COLO668 (cell line): Measurements from ENCODE around the gene EFNA4.
A peak's percentile ranks its signal among the peaks of the same experiment; 100 is the strongest.

Experiments used
- DNase-seq: peaks from one replicate; lab custom pipeline; 2025; ENCODE audit not compliant: unreplicated experiment; lab: John Stamatoyannopoulos, UW

EFNA4 gene

GRCh38 chr1:155072531-155073289 lies 9.2 kb downstream of the EFNA4 start:
- DNase-seq = no peak

DNA sequence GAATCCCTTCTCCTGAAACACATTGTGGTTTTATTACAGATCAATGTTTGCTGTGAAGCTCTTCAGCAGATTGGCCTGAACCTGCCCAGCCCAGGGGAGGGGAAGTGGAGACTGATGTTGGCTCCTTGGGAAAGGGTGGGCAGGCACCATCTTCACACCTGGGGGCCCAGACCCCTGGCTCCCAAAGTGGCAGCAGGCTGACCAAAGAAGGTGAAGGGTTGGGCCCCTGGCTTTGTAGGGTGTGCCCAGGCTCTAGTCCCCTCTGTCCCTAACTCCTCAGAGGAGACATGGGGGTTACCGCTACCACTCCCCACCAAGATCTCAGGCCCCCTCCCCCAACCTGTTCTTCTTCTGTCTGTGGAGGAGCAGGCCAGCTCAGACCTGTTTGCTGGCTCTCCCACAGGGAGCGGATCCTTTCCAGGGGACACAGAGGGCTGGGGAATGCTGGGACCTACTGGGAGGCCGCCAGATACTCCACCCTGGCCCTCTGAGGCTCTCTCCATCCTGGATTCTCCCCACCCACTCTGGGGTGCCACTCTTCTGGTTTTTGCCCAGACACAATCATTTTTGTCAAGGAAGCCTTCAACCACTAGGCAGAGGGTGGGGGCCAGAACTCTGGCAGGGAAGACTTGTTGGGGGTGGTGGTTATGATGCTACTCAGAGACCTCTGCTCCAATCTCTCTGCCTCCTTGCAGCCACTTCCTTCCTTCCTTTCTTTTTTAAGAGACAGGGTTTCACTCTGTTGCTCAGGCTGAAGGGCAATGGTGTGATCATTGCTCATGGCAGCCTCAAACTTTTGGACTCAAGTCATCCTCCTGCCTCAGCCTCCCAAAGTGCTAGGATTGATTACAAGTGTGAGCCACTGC lies 10.1 kb downstream of the EFNA4 start:
- peak; percentile 30 for DNase-seq

- peak; percentile 85 for DNase-seq
These were observed 12.0 kb downstream of the EFNA4 start for GRCh38 chr1:155075535-155075934.

GRCh38 chr1:155076371-155076770 lies 12.8 kb downstream of the EFNA4 start:
- DNase-seq = no peak

GRCh38 chr1:155077346-155077745 lies 13.8 kb downstream of the EFNA4 start:
- DNase-seq = peak; percentile 47

GRCh38 chr1:155077758-155078445 lies 14.4 kb downstream of the EFNA4 start:
- DNase-seq = peak; percentile 37

DNA sequence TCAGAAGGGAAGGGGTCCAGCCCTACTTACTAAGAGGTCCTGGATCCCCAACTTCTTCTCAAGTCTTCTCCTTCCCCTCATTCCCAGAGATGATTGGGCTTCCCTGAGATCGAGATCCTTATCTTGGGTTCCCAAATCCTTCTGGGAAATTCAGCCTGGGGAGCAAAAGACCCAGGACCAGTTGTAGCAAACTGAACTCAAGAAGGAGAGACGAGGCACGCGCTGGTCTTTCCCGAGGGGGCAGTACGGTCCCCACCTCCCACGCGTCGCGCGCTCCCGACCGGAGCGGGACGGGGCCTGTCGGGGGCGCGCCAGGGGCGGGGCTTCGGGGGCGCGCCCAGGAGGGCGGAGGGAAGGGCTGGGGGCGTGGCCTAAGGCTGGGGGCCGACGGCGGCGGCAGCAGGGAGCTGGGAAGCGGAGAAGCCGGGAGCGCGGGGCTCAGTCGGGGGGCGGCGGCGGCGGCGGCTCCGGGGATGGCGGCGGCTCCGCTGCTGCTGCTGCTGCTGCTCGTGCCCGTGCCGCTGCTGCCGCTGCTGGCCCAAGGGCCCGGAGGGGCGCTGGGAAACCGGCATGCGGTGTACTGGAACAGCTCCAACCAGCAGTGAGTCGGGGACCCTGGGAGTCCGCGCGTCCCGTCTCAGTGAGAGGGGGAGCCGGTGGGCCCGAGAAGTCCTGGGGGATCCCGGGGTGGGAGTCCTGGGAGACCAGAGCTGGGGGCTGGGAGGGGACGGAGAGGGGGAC lies 15.1 kb downstream of the EFNA4 start, which contains the start of gene EFNA3:
EFNA3 (plus strand) TSS at position 369 of the 741 bp plus-strand sequence; CDS start at position 474, 105 bp downstream.
- DNase-seq = peak; percentile 89

- no peak for DNase-seq
These were observed 15.6 kb downstream of the EFNA4 start for GRCh38 chr1:155079210-155079486.

DNA sequence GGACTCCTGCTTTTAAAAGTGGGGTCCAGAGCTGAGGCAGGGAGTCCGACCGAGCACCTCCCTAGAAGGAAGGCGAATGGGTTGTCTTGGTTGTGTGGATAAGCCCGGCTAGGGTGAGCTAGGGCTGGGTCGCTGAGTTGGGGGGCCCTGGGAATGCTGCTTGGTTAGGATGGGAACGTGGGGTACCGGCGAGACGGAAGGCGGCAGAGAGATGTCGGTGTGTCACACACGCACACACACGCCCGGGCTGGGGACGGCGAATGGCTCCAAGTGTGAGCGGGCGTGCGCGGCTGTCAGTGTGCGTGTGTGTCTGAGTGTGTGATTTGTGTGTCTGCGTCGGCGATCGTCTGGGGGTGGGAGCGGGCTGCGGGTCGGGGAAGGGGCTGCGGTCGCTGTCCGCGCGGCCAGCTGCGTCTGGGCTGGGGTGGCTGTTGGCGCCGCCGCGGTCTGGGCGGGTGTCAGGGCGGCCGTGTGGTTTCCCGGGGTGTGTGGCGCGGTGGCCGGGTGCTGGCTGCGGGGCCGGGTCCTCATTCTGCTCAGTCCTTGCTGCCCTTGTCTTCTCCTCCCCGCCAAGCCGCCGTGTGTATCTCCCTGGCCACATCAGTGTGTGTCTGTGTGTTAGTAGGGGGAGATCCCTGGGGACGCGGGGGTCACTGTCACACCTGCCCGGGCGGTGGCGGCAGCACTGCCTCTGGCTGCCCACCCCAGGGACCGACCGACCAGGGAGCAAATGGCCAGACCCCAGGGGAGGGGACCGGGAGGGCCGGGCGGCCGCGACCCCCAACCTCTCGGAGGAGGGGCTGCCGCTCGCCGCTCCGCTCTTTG lies 16.2 kb downstream of the EFNA4 start:
- peak; percentile 59 for DNase-seq

DNA sequence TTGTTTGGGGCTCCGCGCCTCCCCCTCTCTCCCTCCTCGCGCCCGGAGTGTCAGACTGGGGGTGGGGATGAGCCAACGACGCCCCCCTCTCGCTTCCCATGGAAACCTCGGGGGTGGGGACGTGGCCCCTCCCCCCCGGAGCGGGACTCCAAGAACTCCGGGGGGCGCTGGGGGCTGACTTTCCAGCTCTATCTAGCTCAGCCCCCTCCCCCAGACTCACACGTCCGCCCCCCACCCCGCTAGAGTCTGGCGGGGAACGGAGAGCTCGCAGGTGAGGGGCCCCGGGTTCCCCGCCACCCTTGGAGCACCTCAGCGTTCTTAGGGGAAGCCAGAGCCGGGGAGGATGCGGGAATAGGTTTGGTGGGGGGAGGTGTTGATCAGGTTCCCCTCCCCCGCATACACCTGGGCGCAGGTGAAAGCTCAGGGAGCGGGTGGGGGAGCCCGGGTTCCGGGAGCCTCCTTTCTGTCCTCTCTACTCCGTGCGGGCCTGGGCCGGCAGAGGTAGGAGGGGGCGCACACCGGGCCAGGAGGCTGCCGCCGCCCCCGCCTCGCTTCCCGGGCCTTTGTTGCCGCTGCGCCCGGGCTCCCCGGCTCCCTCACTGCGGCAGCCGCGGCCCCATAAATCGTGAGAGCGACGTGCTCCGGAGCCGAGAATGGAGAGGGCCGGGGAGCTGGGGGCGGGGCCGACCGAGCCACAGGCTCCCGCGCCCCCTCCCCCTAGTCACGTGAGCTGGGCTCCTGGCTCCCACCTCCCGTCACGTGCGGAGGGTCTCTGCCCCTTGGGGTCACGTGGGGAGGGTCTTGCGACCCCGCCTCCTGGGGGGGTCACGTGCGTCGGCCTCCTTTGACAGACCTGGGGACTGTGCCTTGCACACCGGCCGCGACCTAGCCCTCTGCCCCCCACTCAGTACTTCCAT lies 17.0 kb downstream of the EFNA4 start:
- peak; percentile 83 for DNase-seq

DNA sequence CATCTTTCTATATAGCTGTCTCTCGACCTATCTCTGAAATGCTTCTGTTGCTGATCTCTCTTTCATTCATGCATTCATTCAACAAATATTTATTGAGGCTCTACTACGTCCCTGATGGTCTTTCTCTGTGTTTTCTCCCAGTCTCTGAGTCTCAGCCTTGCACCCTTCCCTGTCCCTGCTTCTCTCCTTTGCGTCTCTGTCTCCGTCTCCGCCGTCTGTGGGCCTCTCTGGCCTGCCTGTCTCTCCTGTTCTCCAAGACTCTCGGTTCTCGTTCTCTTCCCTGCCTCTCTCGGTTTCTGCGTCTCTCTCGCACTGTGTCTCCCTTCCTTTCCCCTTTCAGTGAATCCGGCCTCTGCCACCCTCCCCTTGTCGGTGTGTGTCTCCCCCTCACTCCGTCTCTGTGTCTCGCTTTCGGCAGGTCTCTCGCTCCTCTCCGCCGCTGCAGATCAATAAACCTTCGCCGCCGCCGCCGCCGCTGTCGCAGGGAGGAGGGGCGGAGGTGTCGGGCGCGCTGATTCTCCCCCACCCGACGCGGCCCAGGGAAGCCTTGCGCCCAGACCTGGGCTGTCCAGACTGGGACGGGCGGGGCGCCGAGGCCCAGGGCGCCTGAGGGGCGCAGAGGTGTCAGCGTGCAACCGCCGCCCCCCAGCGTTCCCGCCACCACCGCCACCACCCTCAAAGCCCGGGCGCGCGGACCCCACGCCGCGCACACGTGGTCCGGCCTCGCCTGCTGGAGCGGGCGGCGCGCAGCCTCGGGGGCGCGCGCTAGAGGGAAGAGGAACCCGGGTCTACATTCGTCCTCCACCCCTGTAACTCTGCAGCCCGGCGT lies 18.1 kb downstream of the EFNA4 start:
- peak; percentile 56 for DNase-seq

GRCh38 chr1:155082301-155083051 lies 18.9 kb downstream of the EFNA4 start:
- no peak for DNase-seq

DNA sequence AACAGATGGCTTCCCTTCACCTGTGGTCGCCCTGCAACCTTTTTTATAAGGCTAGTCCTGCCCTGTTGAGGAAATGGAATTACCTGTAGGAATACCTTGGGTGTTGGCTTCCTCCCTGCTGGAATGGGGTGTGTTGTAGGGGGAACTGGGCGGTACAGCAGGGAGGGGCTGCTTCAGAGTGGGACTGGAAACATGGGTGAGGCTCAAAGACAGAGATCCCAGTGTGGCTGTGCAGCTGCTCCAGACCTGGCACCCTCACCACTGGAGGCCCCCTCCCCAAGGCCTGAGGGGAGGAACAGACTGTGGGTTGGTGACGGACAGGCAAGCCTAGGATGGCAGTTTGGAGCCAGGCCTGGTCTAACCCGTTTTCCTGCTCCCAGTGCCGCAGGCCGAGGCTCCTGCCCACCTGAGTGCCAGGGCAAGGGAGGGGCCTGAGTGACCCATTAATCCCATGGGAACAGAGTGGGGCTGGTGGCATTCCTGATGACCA lies 19.6 kb downstream of the EFNA4 start:
- no peak for DNase-seq

DNA sequence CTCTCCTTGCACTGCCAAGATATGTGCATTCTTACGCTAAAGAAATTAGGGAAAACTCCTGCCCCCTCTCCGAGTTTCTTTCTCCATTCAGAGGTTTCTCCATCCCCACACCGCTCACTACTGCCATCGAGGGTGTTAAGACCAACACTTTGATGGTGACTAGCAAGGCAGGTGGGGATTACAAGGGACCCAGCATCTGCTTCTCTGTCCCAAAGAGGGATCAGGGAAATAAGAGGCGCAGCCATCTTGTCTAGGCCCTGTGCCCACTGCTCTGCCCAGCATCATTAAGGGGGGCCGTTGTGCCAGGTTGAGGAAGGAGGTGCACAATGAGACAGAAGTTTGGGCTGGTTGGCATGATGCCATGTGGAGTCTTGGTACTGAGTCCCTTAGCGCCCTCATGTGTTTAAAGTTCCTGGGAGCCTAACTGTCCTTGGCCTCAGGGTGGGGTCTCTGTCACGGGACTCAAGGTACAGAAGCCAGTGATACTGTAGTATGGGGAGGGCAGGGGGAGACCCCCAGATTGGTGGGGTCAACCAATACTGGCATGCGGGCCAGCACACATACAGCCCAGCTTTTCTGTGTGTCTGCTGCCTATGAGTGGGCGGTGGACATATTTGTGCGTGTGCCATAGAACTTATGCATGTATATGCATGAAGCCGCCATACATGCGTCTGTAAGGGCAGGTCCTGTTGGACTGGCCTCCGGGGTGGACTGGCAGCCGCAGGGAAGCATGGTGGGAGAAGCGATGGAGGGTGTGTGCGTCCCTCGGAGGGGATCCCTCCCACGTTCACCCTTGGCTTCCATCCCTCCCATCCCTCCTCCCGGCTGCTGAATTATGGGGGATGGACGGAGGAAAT lies 20.6 kb downstream of the EFNA4 start:
- peak; percentile 46 for DNase-seq

GRCh38 chr1:155084722-155085503 lies 21.4 kb downstream of the EFNA4 start:
- peak; percentile 94 for DNase-seq
